ENCODE measurements around the gene TMED4. TPM values are rescaled to one million over a fixed set of nuclear protein-coding genes. Genes with fewer than 3 reads are reported as not detected.

The TMED4 gene
- total and polyA plus RNA-seq, 10 of the 15 experiments (the other 5 are each of a cell fraction or from before 2014, with no cell fraction given) = 20.8 to 71.3 (median 51.0) TPM

GRCh38 chr7:44536090-44536489 is 45.9 kb downstream of the TMED4 start (continued):
- TF ChIP-seq, protein P1, sequence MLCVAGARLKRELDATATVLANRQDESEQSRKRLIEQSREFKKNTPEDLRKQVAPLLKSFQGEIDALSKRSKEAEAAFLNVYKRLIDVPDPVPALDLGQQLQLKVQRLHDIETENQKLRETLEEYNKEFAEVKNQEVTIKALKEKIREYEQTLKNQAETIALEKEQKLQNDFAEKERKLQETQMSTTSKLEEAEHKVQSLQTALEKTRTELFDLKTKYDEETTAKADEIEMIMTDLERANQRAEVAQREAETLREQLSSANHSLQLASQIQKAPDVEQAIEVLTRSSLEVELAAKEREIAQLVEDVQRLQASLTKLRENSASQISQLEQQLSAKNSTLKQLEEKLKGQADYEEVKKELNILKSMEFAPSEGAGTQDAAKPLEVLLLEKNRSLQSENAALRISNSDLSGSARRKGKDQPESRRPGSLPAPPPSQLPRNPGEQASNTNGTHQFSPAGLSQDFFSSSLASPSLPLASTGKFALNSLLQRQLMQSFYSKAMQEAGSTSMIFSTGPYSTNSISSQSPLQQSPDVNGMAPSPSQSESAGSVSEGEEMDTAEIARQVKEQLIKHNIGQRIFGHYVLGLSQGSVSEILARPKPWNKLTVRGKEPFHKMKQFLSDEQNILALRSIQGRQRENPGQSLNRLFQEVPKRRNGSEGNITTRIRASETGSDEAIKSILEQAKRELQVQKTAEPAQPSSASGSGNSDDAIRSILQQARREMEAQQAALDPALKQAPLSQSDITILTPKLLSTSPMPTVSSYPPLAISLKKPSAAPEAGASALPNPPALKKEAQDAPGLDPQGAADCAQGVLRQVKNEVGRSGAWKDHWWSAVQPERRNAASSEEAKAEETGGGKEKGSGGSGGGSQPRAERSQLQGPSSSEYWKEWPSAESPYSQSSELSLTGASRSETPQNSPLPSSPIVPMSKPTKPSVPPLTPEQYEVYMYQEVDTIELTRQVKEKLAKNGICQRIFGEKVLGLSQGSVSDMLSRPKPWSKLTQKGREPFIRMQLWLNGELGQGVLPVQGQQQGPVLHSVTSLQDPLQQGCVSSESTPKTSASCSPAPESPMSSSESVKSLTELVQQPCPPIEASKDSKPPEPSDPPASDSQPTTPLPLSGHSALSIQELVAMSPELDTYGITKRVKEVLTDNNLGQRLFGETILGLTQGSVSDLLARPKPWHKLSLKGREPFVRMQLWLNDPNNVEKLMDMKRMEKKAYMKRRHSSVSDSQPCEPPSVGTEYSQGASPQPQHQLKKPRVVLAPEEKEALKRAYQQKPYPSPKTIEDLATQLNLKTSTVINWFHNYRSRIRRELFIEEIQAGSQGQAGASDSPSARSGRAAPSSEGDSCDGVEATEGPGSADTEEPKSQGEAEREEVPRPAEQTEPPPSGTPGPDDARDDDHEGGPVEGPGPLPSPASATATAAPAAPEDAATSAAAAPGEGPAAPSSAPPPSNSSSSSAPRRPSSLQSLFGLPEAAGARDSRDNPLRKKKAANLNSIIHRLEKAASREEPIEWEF (IDR thresholded peaks at IDR 0.05; ENCODE audit: insufficient replicate concordance, low read depth, low read length) = no peak
- TF ChIP-seq SRF (IDR thresholded peaks at IDR 0.05; ENCODE audit: low read depth in 2 of 2, low read length in 2 of 2) = no peak

- ChIA-PET CTCF (interaction anchor here (0.6 to 4.5 kb wide), 14 partner anchors 9 to 1409 kb away, joined by 3 to 28 read pairs (median 4); no protein-coding TSS in a partner anchor), POLR2A (no interaction called here), RAD21 (ENCODE audit: unreplicated experiment) (interaction anchor here (0.6 to 1.0 kb wide), 2 partner anchors 30 to 58 kb away, joined by 3 to 4 read pairs; no protein-coding TSS in a partner anchor), SMC1A (ENCODE audit: uncharacterized antibody, unreplicated experiment) (interaction anchor here (1.0 kb wide), 1 partner anchor 13 kb away, joined by 3 read pairs; no protein-coding TSS in a partner anchor)
- H4K20me1 ChIP-seq (ENCODE audit: control insufficient read depth, insufficient read depth) = no peaks in the 10 kb centered on the region
- H3K27ac ChIP-seq (ENCODE audit: control insufficient read depth, insufficient read depth) = no peak overlapping the region
- no peaks in the 10 kb centered on the region for H3K79me2 ChIP-seq (ENCODE audit: control insufficient read depth, insufficient read depth, low read length)
- H3K4me2 ChIP-seq (ENCODE audit: control insufficient read depth, insufficient read depth) = no peak overlapping the region
- no peak overlapping the region for H3K9ac ChIP-seq (ENCODE audit: control insufficient read depth, insufficient read depth, low read length)
- FAIRE-seq (no peak), DNase-seq (ENCODE audit: low read depth, low spot score) (no peak), ATAC-seq (no peak)
- no TSS peak for BruUV-seq (replicated peaks)
- in situ Hi-C loops (cut with MboI) (no loop called here), intact Hi-C loops (cut with micrococcal nuclease; ENCODE audit: unreplicated experiment) (no loop called here)
- H3K4me1 ChIP-seq (ENCODE audit: control insufficient read depth, insufficient read depth, low read length) = no peaks in the 10 kb centered on the region
- no peaks in the 10 kb centered on the region for H3K9me3 ChIP-seq (replicated peaks; ENCODE audit: control insufficient read depth, insufficient read depth, low read length)
- no peaks in the 10 kb centered on the region for H3K36me3 ChIP-seq (ENCODE audit: control insufficient read depth in 2 of 2, insufficient read depth in 2 of 2, low read length in 1 of 2)
- WGBS (ENCODE audit: insufficient coverage, insufficient replicate concordance, low lambda C conversion rate, missing lambda C conversion rate) = 35% methylated on average over 8 of the region's 8 CpGs
- H2AFZ ChIP-seq (ENCODE audit: control insufficient read depth, low read depth, low read length) = no peak overlapping the region
- no peak overlapping the region for H3K4me3 ChIP-seq
- no peaks in the 10 kb centered on the region for H3K27me3 ChIP-seq (replicated peaks in 1 of 2; ENCODE audit: control insufficient read depth in 2 of 2, insufficient read depth in 2 of 2, low read length in 1 of 2)
- TF ChIP-seq, protein P2, sequence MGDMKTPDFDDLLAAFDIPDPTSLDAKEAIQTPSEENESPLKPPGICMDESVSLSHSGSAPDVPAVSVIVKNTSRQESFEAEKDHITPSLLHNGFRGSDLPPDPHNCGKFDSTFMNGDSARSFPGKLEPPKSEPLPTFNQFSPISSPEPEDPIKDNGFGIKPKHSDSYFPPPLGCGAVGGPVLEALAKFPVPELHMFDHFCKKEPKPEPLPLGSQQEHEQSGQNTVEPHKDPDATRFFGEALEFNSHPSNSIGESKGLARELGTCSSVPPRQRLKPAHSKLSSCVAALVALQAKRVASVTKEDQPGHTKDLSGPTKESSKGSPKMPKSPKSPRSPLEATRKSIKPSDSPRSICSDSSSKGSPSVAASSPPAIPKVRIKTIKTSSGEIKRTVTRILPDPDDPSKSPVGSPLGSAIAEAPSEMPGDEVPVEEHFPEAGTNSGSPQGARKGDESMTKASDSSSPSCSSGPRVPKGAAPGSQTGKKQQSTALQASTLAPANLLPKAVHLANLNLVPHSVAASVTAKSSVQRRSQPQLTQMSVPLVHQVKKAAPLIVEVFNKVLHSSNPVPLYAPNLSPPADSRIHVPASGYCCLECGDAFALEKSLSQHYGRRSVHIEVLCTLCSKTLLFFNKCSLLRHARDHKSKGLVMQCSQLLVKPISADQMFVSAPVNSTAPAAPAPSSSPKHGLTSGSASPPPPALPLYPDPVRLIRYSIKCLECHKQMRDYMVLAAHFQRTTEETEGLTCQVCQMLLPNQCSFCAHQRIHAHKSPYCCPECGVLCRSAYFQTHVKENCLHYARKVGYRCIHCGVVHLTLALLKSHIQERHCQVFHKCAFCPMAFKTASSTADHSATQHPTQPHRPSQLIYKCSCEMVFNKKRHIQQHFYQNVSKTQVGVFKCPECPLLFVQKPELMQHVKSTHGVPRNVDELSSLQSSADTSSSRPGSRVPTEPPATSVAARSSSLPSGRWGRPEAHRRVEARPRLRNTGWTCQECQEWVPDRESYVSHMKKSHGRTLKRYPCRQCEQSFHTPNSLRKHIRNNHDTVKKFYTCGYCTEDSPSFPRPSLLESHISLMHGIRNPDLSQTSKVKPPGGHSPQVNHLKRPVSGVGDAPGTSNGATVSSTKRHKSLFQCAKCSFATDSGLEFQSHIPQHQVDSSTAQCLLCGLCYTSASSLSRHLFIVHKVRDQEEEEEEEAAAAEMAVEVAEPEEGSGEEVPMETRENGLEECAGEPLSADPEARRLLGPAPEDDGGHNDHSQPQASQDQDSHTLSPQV (IDR thresholded peaks at IDR 0.05) = no peak
- no peak for TF ChIP-seq TAF1 (IDR thresholded peaks at IDR 0.05; ENCODE audit: borderline replicate concordance, low read depth, low read length)
- no peak for TF ChIP-seq CBFB (IDR thresholded peaks at IDR 0.05; ENCODE audit: low read depth)
- no peak for TF ChIP-seq YBX1 (IDR thresholded peaks at IDR 0.05)
- TF ChIP-seq, protein P3, sequence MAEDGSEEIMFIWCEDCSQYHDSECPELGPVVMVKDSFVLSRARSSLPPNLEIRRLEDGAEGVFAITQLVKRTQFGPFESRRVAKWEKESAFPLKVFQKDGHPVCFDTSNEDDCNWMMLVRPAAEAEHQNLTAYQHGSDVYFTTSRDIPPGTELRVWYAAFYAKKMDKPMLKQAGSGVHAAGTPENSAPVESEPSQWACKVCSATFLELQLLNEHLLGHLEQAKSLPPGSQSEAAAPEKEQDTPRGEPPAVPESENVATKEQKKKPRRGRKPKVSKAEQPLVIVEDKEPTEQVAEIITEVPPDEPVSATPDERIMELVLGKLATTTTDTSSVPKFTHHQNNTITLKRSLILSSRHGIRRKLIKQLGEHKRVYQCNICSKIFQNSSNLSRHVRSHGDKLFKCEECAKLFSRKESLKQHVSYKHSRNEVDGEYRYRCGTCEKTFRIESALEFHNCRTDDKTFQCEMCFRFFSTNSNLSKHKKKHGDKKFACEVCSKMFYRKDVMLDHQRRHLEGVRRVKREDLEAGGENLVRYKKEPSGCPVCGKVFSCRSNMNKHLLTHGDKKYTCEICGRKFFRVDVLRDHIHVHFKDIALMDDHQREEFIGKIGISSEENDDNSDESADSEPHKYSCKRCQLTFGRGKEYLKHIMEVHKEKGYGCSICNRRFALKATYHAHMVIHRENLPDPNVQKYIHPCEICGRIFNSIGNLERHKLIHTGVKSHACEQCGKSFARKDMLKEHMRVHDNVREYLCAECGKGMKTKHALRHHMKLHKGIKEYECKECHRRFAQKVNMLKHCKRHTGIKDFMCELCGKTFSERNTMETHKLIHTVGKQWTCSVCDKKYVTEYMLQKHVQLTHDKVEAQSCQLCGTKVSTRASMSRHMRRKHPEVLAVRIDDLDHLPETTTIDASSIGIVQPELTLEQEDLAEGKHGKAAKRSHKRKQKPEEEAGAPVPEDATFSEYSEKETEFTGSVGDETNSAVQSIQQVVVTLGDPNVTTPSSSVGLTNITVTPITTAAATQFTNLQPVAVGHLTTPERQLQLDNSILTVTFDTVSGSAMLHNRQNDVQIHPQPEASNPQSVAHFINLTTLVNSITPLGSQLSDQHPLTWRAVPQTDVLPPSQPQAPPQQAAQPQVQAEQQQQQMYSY (CRISPR knock-in tag; IDR thresholded peaks at IDR 0.05) = no peak
- no peak for TF ChIP-seq JUNB (IDR thresholded peaks at IDR 0.05)
Measured at GRCh38 chr7:44535348-44536064, 46.5 kb downstream of the TMED4 start.
